Amniotic epithelial cell (primary cell): ENCODE results near the gene CCNB3.

ENCODE experiments used
- DNase-seq: peaks from one replicate; pipeline ENCODE4 v3.0.0-alpha.2; 2010; ENCODE audit warnings: low read depth

The CCNB3 gene

DNA sequence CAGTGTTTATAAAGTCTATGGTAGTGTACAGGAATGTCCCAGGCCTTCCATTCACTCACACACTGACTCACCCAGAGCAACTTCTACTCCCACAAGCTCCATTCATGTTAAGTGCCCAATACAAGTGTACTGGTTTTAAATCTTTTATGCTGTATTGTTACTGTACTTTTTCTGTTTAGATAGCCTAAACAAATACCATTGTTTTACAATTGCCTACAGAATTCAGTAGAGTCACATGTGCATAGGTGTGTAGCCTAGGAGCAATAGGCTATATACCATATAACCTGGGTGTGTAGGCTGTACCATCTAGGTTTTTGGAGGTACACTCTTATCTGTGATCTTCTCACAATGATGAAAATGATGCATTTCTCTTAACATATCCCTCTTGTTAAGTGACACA, 139.4 kb downstream of the CCNB3 start:
- DNase-seq, result no peak

DNA sequence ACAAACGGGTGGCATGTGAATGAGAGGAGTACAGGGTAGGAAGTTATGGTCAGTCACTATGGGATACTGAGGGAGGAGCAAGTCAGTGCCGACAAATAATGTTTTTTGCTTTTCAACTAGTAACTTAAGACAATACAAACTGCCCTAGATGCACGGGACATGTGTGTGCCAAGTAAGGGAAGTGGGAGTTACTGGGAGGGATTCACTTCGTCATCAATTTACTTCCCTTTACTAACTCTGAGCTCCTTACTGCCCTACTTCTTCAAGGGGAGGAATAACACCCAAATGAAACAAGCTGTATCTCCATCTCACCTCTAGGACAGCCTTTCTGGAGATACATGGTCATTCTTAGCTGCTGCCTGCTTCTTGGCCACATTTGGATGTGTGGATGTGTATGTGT, 168.4 kb downstream of the CCNB3 start:
- DNase-seq, result no peak

DNA sequence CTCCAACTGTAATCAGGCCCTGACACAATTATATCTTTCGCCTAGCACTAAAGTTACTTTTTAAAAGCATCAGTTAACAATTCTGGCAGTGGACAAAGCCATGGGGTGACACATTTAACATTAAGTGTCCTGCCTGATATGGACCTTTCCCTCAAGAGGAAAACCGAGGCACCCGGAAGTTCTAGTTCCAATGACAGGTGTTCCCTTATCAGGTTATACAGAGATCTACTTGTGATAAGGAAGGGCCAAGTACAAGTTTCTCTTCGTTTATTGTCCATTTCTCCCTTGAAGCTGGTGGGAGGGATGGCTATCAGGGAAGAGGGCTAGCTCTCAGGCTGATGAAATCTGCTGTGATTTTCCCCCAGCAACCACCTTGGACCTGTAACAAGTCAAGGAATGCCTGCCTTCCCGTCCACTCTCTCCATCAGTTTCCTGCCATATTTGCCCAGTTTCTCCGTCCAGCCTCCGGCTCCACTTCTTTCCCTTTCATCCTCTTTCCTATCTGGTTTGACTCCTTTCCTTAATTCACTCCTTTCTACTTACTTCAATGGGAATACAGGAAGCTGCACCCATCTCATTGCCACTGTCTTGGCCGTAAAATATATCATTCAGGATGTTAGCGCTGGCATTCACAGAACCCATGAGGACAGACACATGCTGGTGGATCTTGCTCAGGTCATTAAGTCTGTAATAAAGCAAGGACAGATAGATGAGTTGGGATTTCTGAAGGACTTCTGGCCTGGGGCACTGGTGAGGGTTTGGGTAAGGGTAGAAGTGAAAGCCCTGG, 171.1 kb downstream of the CCNB3 start:
- no peak for DNase-seq

- DNase-seq, result no peak
These were observed 177.3 kb downstream of the CCNB3 start for GRCh38 chrX:50381729-50382415.

DNA sequence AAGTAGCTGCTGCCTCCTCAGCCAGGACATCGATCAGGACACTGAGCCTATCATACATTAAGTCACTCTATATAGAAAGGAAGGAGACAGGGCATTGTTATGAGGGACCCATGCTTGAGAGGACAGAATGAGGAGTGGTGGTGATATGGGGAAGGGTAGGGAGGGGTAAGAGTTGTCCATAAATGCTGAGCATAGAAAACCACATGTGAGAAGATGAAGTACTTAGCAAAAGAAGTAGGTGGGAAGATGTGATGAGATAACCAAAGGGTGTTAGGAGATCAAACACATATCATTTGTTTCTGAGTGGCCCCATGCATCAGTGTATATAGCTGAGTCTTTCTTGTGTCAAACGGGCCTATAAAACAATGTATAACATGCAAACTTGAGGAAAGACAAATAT, 182.0 kb downstream of the CCNB3 start:
- DNase-seq, result no peak

GRCh38 chrX:50393902-50394301, 189.3 kb downstream of the CCNB3 start:
- no peak for DNase-seq
